ENCODE results near the gene TPT1. TPM values are rescaled to one million over a fixed set of nuclear protein-coding genes. Genes with fewer than 3 reads are reported as not detected.

The TPT1 gene
- total RNA-seq, 1 experiment from 2014 or later: 3,611 TPM

DNA sequence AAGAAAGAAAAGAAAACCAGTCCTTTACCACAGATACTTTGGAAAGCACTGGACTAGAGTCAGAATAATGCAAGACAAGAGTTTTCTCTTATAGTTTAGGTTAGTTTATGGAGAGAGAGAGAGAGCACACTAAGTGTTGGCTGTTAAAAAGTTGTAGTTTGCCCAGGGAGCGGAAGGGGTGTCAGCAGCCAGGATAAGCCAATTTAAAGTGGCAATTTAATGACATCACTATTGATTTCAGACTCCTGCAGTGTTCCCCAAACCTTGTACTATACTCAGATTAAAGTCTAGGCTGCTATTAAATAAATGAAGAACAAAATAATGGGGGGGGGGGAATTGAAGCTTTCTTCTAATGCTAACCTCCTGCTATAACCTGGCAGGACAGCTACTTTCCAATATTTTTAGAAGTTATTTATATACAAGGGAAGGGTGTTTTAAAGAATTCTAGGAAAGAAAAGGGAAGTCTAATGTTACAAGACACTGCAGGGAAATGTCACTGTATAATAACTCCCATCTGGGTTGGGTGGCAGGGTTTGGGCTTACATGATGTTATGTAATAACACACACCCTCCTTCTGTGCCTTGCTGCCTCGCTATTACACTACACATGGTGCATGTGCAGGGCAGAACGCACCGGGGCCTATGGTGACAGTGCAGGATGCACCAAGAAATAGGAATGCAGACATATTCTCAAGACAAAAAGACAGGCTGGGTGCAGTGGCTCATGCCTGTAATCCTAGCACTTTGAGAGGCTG, 19.9 kb downstream of the TPT1 start:
- peaks cover 11% of the 10 kb centered on the region for H3K4me1 ChIP-seq
- Mint-ChIP-seq H3K27me3 (ENCODE audit: insufficient read depth, unreplicated experiment) (peaks cover 4% of the 10 kb centered on the region), H3K9me3 (ENCODE audit: unreplicated experiment) (no peaks in the 10 kb centered on the region), H3K4me1 (ENCODE audit: low read depth, unreplicated experiment) (peaks cover 5% of the 10 kb centered on the region), H3K4me3 (ENCODE audit: unreplicated experiment) (no peak overlapping the region), H3K36me3 (ENCODE audit: insufficient read depth, unreplicated experiment) (peaks cover 26% of the 10 kb centered on the region), H3K27ac (ENCODE audit: unreplicated experiment) (no peak overlapping the region)
- ChIA-PET POLR2A (no interaction called here), CTCF (no interaction called here)
- no peaks in the 10 kb centered on the region for H3K9me3 ChIP-seq
- intact Hi-C loops (cut with micrococcal nuclease; ENCODE audit: unreplicated experiment): no loop called here
- H3K27me3 ChIP-seq (replicated peaks; ENCODE audit: control insufficient read depth, insufficient read depth, low read length): no peaks in the 10 kb centered on the region
- H3K36me3 ChIP-seq (ENCODE audit: control insufficient read depth, insufficient read depth, low read length): no peaks in the 10 kb centered on the region
- TF ChIP-seq, protein P1, sequence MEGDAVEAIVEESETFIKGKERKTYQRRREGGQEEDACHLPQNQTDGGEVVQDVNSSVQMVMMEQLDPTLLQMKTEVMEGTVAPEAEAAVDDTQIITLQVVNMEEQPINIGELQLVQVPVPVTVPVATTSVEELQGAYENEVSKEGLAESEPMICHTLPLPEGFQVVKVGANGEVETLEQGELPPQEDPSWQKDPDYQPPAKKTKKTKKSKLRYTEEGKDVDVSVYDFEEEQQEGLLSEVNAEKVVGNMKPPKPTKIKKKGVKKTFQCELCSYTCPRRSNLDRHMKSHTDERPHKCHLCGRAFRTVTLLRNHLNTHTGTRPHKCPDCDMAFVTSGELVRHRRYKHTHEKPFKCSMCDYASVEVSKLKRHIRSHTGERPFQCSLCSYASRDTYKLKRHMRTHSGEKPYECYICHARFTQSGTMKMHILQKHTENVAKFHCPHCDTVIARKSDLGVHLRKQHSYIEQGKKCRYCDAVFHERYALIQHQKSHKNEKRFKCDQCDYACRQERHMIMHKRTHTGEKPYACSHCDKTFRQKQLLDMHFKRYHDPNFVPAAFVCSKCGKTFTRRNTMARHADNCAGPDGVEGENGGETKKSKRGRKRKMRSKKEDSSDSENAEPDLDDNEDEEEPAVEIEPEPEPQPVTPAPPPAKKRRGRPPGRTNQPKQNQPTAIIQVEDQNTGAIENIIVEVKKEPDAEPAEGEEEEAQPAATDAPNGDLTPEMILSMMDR (IDR thresholded peaks at IDR 0.05; ENCODE audit: insufficient read depth in 1 of 2, low read depth in 1 of 2, low read length in 1 of 2, severe bottlenecking in 1 of 2, unreplicated experiment in 1 of 2): no peak
- no peak for DNase-seq
- no peak overlapping the region for H3K4me3 ChIP-seq (ENCODE audit: low read depth, low read length)
- no TSS peak for BruUV-seq (replicated peaks)

DNA sequence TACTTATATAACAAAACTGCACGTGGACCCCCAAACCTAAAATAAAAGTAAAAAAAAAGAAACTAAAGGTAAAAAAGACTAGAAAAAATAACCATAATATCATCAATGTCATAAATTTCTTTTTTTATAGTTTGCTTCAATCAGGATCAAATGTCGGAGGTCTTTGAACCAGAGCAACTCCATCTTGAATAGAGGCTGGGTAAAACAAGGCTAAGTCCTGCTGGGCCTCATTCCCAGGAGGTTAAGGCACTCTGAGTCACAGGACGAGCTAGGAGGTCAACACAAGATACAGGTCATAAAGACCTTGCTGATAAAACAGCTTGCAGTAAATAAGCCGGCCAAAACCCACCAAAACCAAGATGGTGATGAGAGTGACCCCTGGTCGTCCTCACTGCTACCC, 24.0 kb downstream of the TPT1 start:
- no peak for DNase-seq
- no peaks in the 10 kb centered on the region for H3K9me3 Mint-ChIP-seq (ENCODE audit: unreplicated experiment)
- H3K4me1 Mint-ChIP-seq (ENCODE audit: low read depth, unreplicated experiment): peaks cover 9% of the 10 kb centered on the region
- peaks cover 4% of the 10 kb centered on the region for H3K36me3 Mint-ChIP-seq (ENCODE audit: insufficient read depth, unreplicated experiment)
- ChIA-PET CTCF (no interaction called here), POLR2A (interaction anchor here (0.5 kb wide), 1 partner anchor 67 kb away, joined by 3 read pairs; no protein-coding TSS in a partner anchor)
- H3K4me3 Mint-ChIP-seq (ENCODE audit: unreplicated experiment): no peak overlapping the region
- Histone ChIP-seq H3K9me3 (no peaks in the 10 kb centered on the region), H3K36me3 (ENCODE audit: control insufficient read depth, insufficient read depth, low read length) (no peaks in the 10 kb centered on the region), H3K4me3 (ENCODE audit: low read depth, low read length) (no peak overlapping the region), H3K4me1 (peaks cover 19% of the 10 kb centered on the region), H3K27me3 (replicated peaks; ENCODE audit: control insufficient read depth, insufficient read depth, low read length) (no peaks in the 10 kb centered on the region)
- H3K27me3 Mint-ChIP-seq (ENCODE audit: insufficient read depth, unreplicated experiment): no peaks in the 10 kb centered on the region
- no TSS peak for BruUV-seq (replicated peaks)
- intact Hi-C loops (cut with micrococcal nuclease; ENCODE audit: unreplicated experiment): no loop called here
- TF ChIP-seq, protein P1 (IDR thresholded peaks at IDR 0.05; ENCODE audit: insufficient read depth in 1 of 2, low read depth in 1 of 2, low read length in 1 of 2, severe bottlenecking in 1 of 2, unreplicated experiment in 1 of 2): no peak
- H3K27ac Mint-ChIP-seq (ENCODE audit: unreplicated experiment): no peak overlapping the region

DNA sequence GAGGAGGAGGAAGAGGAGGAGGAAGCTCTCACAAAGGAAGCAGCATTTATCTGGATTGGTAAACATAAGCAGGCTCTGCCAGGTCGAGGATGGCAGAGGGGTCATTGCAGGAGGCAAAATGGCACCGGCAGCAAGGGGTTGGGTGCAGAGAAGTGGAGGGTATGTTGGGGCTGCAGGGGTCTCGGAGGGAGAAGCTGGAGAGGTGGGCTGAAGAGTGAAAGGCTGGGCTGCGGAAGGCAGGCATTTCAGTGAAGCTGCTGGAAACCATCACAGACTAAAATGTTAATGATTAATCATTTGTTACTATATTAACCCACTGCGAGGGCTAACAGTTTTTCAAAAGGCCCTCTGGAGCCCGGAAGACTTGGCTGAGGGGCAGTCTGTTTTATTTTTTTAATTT, 24.6 kb downstream of the TPT1 start:
- intact Hi-C loops (cut with micrococcal nuclease; ENCODE audit: unreplicated experiment): no loop called here
- Histone ChIP-seq H3K9me3 (no peaks in the 10 kb centered on the region), H3K36me3 (ENCODE audit: control insufficient read depth, insufficient read depth, low read length) (no peaks in the 10 kb centered on the region), H3K4me3 (ENCODE audit: low read depth, low read length) (peak overlapping the region; percentile 39), H3K4me1 (peaks cover 19% of the 10 kb centered on the region), H3K27me3 (replicated peaks; ENCODE audit: control insufficient read depth, insufficient read depth, low read length) (no peaks in the 10 kb centered on the region)
- Mint-ChIP-seq H3K4me1 (ENCODE audit: low read depth, unreplicated experiment) (peaks cover 9% of the 10 kb centered on the region), H3K27me3 (ENCODE audit: insufficient read depth, unreplicated experiment) (no peaks in the 10 kb centered on the region), H3K27ac (ENCODE audit: unreplicated experiment) (peak overlapping the region; percentile 60), H3K9me3 (ENCODE audit: unreplicated experiment) (no peaks in the 10 kb centered on the region), H3K4me3 (ENCODE audit: unreplicated experiment) (peak overlapping the region; percentile 75), H3K36me3 (ENCODE audit: insufficient read depth, unreplicated experiment) (no peaks in the 10 kb centered on the region)
- no peak for DNase-seq
- no TSS peak for BruUV-seq (replicated peaks)
- TF ChIP-seq, protein P1 (IDR thresholded peaks at IDR 0.05; ENCODE audit: insufficient read depth in 1 of 2, low read depth in 1 of 2, low read length in 1 of 2, severe bottlenecking in 1 of 2, unreplicated experiment in 1 of 2): no peak
- POLR2A ChIA-PET: interaction anchor here (0.5 to 1.2 kb wide), 4 partner anchors 24 to 1065 kb away, joined by 3 to 4 read pairs (median 3); partner anchors contain the start of gene TPT1
- CTCF ChIA-PET: interaction anchor here (1.0 kb wide), 1 partner anchor 270 kb away, joined by 3 read pairs; no protein-coding TSS in a partner anchor

All from Caco-2 (cell line).